GM18858 (cell line): ENCODE data around the gene POU2F1.

Source experiments
- ATAC-seq: cut with Tn5 transposase; IDR thresholded peaks from one replicate; pipeline ENCODE4 v1.9.1; 2021; ENCODE audit not compliant: unreplicated experiment

The POU2F1 gene

GRCh38 chr1:167359295-167359694 is 138.6 kb downstream of the POU2F1 start:
- ATAC-seq: no peak

DNA sequence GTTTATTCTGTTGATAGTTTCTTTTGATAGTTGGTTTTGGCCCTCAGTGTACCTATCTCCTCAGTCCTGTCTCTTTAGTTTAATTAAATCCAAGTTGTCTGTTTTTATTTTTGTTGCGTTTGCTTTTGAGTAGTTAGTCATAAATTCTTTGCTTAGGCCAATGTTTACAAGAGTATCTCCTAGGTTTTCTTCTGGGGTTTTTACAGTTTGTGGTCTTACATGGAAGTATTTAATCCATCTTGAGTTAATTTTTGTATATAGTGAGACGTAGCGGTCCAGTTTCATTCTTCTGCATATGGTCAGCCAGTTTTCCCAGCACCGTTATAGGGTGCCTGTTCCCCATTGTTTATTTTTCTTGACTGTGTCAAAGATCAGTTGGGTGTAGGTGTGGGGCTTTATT is 139.4 kb downstream of the POU2F1 start:
- no peak for ATAC-seq

DNA sequence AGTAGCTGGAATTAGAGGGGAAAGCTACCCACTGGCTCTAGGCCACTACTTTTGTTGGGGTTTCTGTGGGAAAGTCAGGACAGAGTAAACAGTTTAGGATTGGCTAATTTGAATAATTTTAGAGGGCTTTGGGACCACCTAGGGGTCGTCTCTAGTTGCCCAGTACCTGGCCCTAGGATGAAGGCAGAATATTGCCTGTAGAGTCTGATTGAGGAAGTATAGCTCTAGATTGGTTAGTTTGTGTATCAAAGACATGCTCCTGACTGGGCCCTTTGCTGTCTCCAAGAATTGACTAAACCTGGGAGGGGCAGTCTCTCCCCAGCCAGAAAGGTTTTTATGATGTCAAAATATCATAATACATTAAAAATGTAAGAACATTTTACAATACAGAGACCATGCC is 142.0 kb downstream of the POU2F1 start:
- no peak for ATAC-seq

DNA sequence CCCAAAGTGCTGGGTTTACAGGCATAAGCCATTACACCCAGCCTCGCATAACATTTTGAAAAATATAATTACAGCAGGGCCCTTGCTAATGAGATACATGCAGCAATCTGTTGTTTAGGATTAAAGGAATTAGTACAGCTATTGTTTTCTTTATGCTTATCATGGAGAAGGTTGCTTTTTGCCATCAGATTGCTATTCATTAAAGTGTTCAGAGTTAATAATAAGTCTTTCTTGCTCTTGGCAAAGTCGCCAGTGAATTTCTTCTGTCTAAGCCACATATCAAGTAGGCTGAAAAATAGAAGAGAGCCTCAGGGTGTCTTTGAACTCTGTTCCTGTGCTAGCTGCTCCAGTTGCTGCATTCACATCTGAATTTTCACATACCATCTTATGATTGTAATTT is 144.1 kb downstream of the POU2F1 start:
- no peak for ATAC-seq

DNA sequence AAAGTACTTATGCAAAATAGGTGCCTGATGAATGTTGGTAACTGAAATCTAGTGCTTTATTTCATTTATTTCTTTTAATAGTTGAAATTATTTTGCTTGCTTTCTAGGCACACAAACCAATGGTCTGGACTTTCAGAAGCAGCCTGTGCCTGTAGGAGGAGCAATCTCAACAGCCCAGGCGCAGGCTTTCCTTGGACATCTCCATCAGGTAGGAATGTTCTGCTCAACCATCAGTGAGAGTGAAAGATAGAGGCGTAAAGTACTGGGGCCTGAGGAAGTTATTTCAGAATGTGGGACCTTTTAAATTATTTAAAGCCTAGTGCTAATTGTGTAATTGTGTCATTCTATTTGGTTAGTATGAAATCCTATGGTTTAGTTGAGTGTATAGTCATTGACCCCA is 144.7 kb downstream of the POU2F1 start:
- ATAC-seq: no peak

- ATAC-seq: no peak
Measured at GRCh38 chr1:167367705-167368104, 147.0 kb downstream of the POU2F1 start.

DNA sequence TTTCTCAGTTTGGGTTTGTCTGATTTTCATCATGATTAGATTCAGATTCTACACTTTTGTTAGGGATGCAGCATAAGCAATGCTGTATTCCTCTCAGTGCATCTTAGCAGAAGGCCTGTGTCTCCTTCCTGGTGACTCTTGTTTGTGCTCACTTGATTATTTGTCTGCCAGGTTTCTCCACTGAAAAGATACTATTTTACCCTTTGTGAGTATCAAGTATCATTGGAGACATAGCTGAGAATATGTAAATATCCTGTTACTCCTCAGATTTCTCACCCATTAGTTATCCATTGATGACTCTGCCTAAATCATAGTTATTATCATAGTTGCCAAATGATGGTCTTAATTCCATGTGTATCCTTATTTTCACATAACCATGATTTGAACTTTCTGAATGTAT is 148.5 kb downstream of the POU2F1 start:
- ATAC-seq: no peak

GRCh38 chr1:167369933-167370332 is 149.2 kb downstream of the POU2F1 start:
- ATAC-seq: no peak

GRCh38 chr1:167371030-167371429 is 150.3 kb downstream of the POU2F1 start:
- ATAC-seq: no peak

DNA sequence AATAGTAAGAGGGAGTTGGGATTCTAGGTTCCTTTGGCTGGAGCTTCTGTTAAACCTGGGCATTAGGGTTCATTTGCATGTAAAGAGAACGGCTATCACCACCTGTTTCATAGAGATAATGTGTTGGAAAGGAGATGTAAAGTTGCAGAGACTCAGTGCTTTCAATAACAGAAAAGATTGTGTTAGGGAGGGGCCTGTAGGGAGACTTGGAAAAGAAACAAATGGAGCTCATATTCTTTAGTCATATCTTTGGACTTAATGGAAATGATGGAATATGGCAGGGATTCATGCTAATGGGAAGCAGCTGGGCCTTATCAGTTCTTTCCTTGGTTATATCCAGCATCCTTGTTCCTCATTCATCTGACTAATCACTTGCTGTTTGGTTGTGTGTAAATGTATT is 152.7 kb downstream of the POU2F1 start:
- no peak for ATAC-seq

DNA sequence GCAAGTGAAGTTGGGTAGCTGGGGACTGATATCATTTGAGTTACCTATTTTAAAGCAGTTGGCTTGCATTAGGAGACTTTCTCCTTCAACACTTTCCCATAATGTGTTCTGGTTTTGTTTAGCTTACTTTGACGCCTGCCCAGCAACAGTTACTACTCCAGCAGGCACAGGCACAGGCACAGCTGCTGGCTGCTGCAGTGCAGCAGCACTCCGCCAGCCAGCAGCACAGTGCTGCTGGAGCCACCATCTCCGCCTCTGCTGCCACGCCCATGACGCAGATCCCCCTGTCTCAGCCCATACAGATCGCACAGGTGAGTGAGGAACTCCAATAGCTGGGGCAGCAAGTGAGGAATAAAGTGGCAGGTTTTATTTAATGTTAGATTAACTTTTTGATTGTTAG is 153.3 kb downstream of the POU2F1 start:
- no peak for ATAC-seq

DNA sequence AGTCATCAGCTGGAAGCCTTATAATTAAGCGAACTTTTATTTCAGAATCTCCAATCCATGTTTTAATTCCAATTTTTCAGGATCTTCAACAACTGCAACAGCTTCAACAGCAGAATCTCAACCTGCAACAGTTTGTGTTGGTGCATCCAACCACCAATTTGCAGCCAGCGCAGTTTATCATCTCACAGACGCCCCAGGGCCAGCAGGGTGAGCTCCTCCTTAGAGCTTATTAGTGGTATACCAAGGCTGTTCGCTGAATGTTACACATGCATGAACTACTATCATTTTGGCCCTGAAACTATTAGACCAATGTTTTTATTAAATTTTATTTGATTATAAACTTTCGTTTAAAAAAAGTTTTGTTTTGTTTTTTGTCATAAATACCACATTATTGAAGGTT is 155.3 kb downstream of the POU2F1 start:
- ATAC-seq: no peak

- no peak for ATAC-seq
Measured at GRCh38 chr1:167387251-167387910, 166.7 kb downstream of the POU2F1 start.

GRCh38 chr1:167388976-167389375 is 168.3 kb downstream of the POU2F1 start:
- no peak for ATAC-seq

DNA sequence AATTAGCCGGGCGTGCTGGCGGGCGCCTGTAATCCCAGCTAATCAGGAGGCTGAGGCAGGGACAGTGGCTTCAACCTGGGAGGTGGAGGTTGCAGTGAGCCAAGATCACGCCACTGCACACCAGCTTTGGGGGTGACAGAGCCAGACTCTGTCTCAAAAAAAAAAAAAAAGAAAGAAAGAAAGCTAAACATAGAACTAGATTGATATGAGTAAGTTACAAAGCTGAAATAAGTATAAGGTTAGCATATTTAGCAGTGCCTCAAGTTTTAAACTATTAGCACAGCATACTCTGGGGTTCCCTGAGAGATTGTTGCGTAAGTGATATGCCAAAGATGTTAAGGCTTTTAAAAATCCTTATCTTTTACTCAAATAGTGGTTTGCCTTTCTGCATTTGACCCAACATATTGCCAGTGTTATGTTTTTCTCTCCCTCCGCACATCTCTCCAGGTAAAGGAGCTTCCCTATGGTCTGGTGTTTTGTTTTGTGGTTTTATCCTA is 171.6 kb downstream of the POU2F1 start:
- no peak for ATAC-seq

GRCh38 chr1:167400359-167400953 is 179.8 kb downstream of the POU2F1 start:
- no peak for ATAC-seq

GRCh38 chr1:167401260-167401873 is 180.7 kb downstream of the POU2F1 start:
- no peak for ATAC-seq

DNA sequence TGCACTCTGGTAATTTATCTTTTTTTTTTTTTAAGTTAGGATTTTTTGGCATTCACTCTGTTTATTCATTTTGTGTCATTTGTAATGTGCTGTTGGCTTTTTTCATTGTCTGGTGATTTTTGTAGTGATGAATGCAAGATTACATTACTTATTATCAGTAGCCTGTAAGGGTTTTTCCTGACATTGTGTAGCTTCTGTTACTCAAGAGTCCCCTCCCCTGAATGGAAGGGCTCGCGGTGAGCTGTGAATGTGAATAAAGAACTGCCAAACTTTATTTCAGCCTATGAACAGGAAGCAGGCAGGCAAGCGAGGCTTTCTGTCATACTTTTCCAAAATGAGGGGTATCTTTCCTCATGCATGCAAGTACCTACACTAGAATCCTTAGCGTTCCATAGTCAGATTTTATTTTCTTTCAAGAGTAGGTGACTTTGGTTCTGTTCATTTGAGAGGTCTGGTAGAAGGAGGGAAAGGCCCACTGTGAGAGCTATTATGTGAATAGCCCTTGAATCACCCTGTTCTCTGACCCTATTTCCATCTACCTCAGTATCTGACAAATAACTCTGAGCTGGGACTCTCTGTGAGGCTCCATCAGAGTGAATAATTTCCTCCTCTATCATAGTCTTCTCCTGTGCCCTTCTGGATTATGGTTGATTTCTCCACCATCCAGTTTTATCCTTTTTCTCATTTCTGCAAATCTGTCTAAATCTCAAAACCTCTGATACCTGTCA is 183.6 kb downstream of the POU2F1 start:
- no peak for ATAC-seq

- no peak for ATAC-seq
Measured at GRCh38 chr1:167404908-167405307, 184.2 kb downstream of the POU2F1 start.

DNA sequence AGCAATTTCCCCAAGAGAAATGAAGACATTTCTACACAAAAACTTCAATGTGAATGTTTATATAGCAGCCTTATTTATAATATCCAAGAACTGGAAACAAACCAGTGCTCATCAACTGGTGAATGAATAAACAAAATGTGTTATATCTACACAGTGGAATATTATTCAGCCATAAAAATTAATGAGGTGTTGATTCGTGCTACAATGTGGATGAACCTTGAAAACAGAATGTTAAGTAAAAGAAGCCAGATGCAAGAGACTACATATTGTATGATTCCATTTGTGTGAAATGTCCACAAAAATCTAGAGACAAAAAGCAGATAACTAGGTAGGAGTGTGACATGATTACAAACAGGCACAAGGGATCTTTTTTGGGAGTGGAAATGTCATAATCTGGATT is 187.7 kb downstream of the POU2F1 start:
- ATAC-seq: no peak

GRCh38 chr1:167409183-167409582 is 188.5 kb downstream of the POU2F1 start:
- no peak for ATAC-seq

DNA sequence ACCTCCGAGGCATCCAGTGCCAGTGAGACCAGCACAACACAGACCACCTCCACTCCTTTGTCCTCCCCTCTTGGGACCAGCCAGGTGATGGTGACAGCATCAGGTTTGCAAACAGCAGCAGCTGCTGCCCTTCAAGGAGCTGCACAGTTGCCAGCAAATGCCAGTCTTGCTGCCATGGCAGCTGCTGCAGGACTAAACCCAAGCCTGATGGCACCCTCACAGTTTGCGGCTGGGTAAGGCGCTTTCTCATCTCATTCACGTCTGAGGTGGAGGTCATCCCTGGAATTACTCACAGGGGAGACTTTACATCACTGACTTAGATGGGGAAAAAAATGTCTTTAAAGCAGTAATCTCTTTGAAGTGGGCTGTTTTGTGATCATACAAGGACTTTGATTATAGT is 191.4 kb downstream of the POU2F1 start:
- ATAC-seq: no peak
